Panc1 (cell line): ENCODE results near the gene MAP3K13. TPM values are rescaled to one million over a fixed set of nuclear protein-coding genes. Genes with fewer than 3 reads are reported as not detected.
A peak's percentile ranks its signal among the peaks of the same experiment; 100 is the strongest.

ENCODE experiments used
- ATAC-seq: fragments of 200-7000 bp; cut with Tn5 transposase; 2 replicates; pipeline ENCODE4 v1.9.1; 2020; ENCODE audit warnings: mild to moderate bottlenecking, moderate library complexity
- BruUV-seq: library from RNA; stranded (reverse); fragments of 400-500 nt; replicated peaks from 2 replicates; lab custom pipeline; 2021; lab: Mats Ljungman, UMichigan
- CTCF ChIA-PET: fragments of 300-600 bp; sonication (Branson Sonifier 250); formaldehyde crosslinking; loops from one replicate; lab custom pipeline; 2022; ENCODE audit warnings: antibody characterized with exemption; lab: Charles Lee
- POLR2A ChIA-PET: fragments of 300-600 bp; sonication (Branson Sonifier 250); formaldehyde crosslinking; loops from one replicate; lab custom pipeline; 2022; ENCODE audit warnings: antibody characterized with exemption; lab: Charles Lee
- DNase-seq: peaks from one replicate; pipeline ENCODE4 v3.0.0-alpha.2; 2010; ENCODE audit warnings: low read depth, low spot score
- H3K27ac ChIP-seq: 2 replicates; pipeline ENCODE4 v1.5.1; 2011; ENCODE audit warnings: mild to moderate bottlenecking, low read length, inconsistent platforms
- H3K27me3 ChIP-seq: fragments of 200-500 bp; sonication (Bioruptor generic); 2 replicates; pipeline ENCODE4 v1.6.0; 2014; ENCODE audit warnings: low read length, inconsistent platforms; ENCODE audit not compliant: control insufficient read depth, insufficient read depth
- H3K36me3 ChIP-seq: fragments of 200-500 bp; sonication (Bioruptor generic); 2 replicates; pipeline ENCODE4 v1.5.1; 2014; ENCODE audit warnings: inconsistent platforms, mild to moderate bottlenecking, low read length, moderate library complexity; ENCODE audit not compliant: control insufficient read depth, insufficient read depth
- H3K4me1 ChIP-seq: 2 replicates; pipeline ENCODE4 v1.5.1; 2011; ENCODE audit warnings: inconsistent platforms, mild to moderate bottlenecking, low read length, moderate library complexity; ENCODE audit not compliant: control insufficient read depth, insufficient read depth
- H3K4me3 ChIP-seq, 2 experiments: 2 replicates each; pipeline ENCODE4 v1.5.1; 2011 to 2012; ENCODE audit warnings: low read depth in 2 of 2, low read length in 2 of 2, mild to moderate bottlenecking in 2 of 2, inconsistent platforms in 1 of 2, moderate library complexity in 1 of 2
- H3K9me3 ChIP-seq: fragments of 200-500 bp; sonication (Bioruptor generic); 2 replicates; pipeline ENCODE4 v1.5.1; 2014; ENCODE audit warnings: low read depth, mild to moderate bottlenecking, inconsistent platforms, low read length, moderate library complexity; ENCODE audit not compliant: control insufficient read depth, insufficient read depth
- POLR2AphosphoS5 ChIP-seq: IDR thresholded peaks from 2 replicates; pipeline ENCODE4 v1.6.1; 2012; ENCODE audit warnings: mild to moderate bottlenecking, low read depth, low read length, moderate library complexity
- REST ChIP-seq, 2 experiments: IDR thresholded peaks; 2 replicates each; pipeline ENCODE4 v1.6.1; 2011 to 2012; ENCODE audit warnings: low read depth in 2 of 2, control low read depth in 1 of 2, low read length in 1 of 2, mild to moderate bottlenecking in 1 of 2, moderate library complexity in 1 of 2; ENCODE audit not compliant: insufficient read depth in 1 of 2
- SIN3A ChIP-seq: IDR thresholded peaks from 2 replicates; pipeline ENCODE4 v1.6.1; 2012; ENCODE audit warnings: low read depth, mild to moderate bottlenecking, low read length, moderate library complexity, borderline replicate concordance; ENCODE audit not compliant: insufficient read depth
- TCF7L2 ChIP-seq: IDR thresholded peaks from 2 replicates; pipeline ENCODE4 v1.6.1; 2011; ENCODE audit warnings: mild to moderate bottlenecking, low read depth, low read length, inconsistent platforms
- in situ Hi-C: cut with HindIII; loops from 2 replicates; pipeline ENCODE4 v1.10.0; 2016; ENCODE audit warnings: low sequenced_read_pairs, low pct_unique_long_range_greater_than_20kb
- intact Hi-C: fragments of 100-400 bp; cut with micrococcal nuclease; formaldehyde crosslinking; loops from one replicate; pipeline ENCODE4 v1.10.0; 2022; ENCODE audit not compliant: unreplicated experiment
- total RNA-seq: library from RNA; stranded (reverse); gene quantifications from one replicate; pipeline ENCODE4 v1.2.1, GENCODE V29; 2021; ENCODE audit not compliant: unreplicated experiment
- TF ChIP-seq, protein P1 (sequence below): fragments of 450-650 bp; IDR thresholded peaks from 2 replicates; pipeline ENCODE4 v1.5.1; 2017; ENCODE audit warnings: mild to moderate bottlenecking

The MAP3K13 gene
- total RNA-seq, 1 experiment from 2014 or later: 26.6 TPM

DNA sequence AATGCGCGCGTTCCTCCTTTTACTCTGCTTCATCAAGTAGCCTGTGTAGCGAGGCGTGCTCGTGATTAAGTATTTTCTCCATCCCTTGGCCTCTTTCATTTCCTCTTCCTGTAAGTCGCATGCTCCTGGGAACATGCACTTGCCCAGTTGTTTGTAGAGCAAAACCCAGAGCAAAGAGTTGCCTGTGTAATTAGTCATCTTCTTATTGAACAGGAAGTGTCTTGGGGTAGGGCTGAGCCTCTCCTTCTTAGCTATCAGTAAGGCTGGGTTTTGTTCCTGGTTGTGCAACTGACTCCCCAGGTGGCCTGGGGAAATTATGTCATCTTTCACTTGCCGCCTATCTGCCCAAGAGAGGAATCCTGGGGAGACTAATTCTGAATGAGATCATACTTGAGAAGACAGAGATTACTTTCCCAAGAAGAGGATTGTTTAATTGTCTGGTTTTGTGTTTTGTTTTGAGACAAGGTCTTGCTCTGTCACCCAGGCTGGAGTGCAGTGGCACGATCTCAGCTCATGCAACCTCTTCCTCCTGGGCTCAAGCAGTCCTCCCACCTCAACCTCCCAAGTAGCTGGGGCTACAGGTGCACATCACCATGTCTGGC, 174.5 kb downstream of the MAP3K13 start:
- intact Hi-C loops: no loop called here
- Histone ChIP-seq H3K4me1 (peaks cover 9% of the 10 kb centered on the region), H3K36me3 (no peaks in the 10 kb centered on the region), H3K4me3 (peak overlapping the region in 1 of 2 experiments; percentile 7; a peak in 1 of 4 replicates), H3K27me3 (no peaks in the 10 kb centered on the region), H3K27ac (peak overlapping the region; percentile 36), H3K9me3 (no peaks in the 10 kb centered on the region)
- DNase-seq (peak; percentile 84), ATAC-seq (peak; percentile 94)
- CTCF ChIA-PET: interaction anchor here (1.0 kb wide), 1 partner anchor 76 kb away, joined by 3 read pairs; no protein-coding TSS in a partner anchor
- TF ChIP-seq SIN3A (no peak), POLR2AphosphoS5 (no peak), REST (IDR thresholded peaks at IDR 0.05; ENCODE audit: insufficient read depth in 1 of 2, low read depth in 2 of 2, low read length in 1 of 2) (no peak), TCF7L2 (no peak)
- TF ChIP-seq, protein P1, sequence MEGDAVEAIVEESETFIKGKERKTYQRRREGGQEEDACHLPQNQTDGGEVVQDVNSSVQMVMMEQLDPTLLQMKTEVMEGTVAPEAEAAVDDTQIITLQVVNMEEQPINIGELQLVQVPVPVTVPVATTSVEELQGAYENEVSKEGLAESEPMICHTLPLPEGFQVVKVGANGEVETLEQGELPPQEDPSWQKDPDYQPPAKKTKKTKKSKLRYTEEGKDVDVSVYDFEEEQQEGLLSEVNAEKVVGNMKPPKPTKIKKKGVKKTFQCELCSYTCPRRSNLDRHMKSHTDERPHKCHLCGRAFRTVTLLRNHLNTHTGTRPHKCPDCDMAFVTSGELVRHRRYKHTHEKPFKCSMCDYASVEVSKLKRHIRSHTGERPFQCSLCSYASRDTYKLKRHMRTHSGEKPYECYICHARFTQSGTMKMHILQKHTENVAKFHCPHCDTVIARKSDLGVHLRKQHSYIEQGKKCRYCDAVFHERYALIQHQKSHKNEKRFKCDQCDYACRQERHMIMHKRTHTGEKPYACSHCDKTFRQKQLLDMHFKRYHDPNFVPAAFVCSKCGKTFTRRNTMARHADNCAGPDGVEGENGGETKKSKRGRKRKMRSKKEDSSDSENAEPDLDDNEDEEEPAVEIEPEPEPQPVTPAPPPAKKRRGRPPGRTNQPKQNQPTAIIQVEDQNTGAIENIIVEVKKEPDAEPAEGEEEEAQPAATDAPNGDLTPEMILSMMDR: no peak
- POLR2A ChIA-PET: no interaction called here
- BruUV-seq: no TSS peak
- in situ Hi-C loops: no loop called here

Other genes starting within 250 kb of the MAP3K13 start
- gene C3orf70, start 210.1 kb upstream of the MAP3K13 start, total RNA-seq: 0.10 TPM
- 7.8 TPM for gene EHHADH, start 109.1 kb upstream of the MAP3K13 start, total RNA-seq
- 30.2 TPM for gene TMEM41A, start 135.9 kb downstream of the MAP3K13 start, total RNA-seq
- 19.9 TPM for gene LIPH, start 189.5 kb downstream of the MAP3K13 start, total RNA-seq
- gene SENP2, start 223.2 kb downstream of the MAP3K13 start, total RNA-seq: 52.7 TPM